Fibroblast of the aortic adventitia (primary cell): ENCODE results near the gene ACAP3. TPM values are rescaled to one million over a fixed set of nuclear protein-coding genes. Genes with fewer than 3 reads are reported as not detected.

Source experiments
- DNase-seq: peaks from one replicate; pipeline ENCODE4 v3.0.0-alpha.2; 2010; ENCODE audit warnings: low read depth
- H3K4me3 ChIP-seq: 2 replicates; pipeline ENCODE4 v1.5.1; 2011; ENCODE audit warnings: low read depth, mild to moderate bottlenecking, control low read depth, low read length, moderate library complexity
- CTCF ChIP-seq: IDR thresholded peaks from 2 replicates; pipeline ENCODE4 v1.5.1; 2011; ENCODE audit warnings: mild to moderate bottlenecking, low read length, control low read depth, inconsistent platforms; ENCODE audit not compliant: insufficient read depth
- total RNA-seq: library from RNA; depleted of rRNA; stranded (reverse); fragments of >200 nt; gene quantifications from 2 replicates; pipeline ENCODE4 v1.2.3, GENCODE V29; 2012; ENCODE audit warnings: low replicate concordance

The ACAP3 gene
- total RNA-seq, 1 donor: 43.2 TPM

- peak; percentile 75 for DNase-seq
- peak overlapping the region; percentile 52 for H3K4me3 ChIP-seq
- no peak for TF ChIP-seq CTCF
These were observed 36.9 kb downstream of the ACAP3 start for GRCh38 chr1:1270813-1271212.

GRCh38 chr1:1268284-1268682 is 39.4 kb downstream of the ACAP3 start:
- TF ChIP-seq CTCF: no peak

GRCh38 chr1:1267488-1268283 is 40.0 kb downstream of the ACAP3 start:
- no peak overlapping the region for H3K4me3 ChIP-seq
- TF ChIP-seq CTCF: no peak
- DNase-seq: no peak

More at GRCh38 chr1:1268284-1268682, 39.4 kb downstream of the ACAP3 start:
- no peak overlapping the region for H3K4me3 ChIP-seq
- no peak for DNase-seq

- TF ChIP-seq CTCF: peak; percentile 49
- H3K4me3 ChIP-seq: no peak overlapping the region
- peak; percentile 95 for DNase-seq
These were observed 42.9 kb downstream of the ACAP3 start for GRCh38 chr1:1264868-1265272.

GRCh38 chr1:1264026-1264425 is 43.7 kb downstream of the ACAP3 start:
- H3K4me3 ChIP-seq: no peak overlapping the region
- TF ChIP-seq CTCF: no peak
- no peak for DNase-seq

- H3K4me3 ChIP-seq: no peak overlapping the region
- DNase-seq: no peak
- TF ChIP-seq CTCF: no peak
These were observed 45.0 kb downstream of the ACAP3 start for GRCh38 chr1:1262758-1263157.
